ENCODE results near the gene RBM6.

GRCh38 chr3:49898991-49899390 is 41.0 kb upstream of the RBM6 start:
- no peak for TF ChIP-seq EP300 (IDR thresholded peaks at IDR 0.05; ENCODE audit: low read depth)
- TF ChIP-seq CTCF (IDR thresholded peaks at IDR 0.05) = no peak
